Activated CD4-positive, alpha-beta T cell treated with anti-CD3 and anti-CD28 coated beads for 4 hours (primary cell): ENCODE data around the gene ZNF598.
A peak's percentile ranks its signal among the peaks of the same experiment; 100 is the strongest.

Experiments used
- DNase-seq, 2 donors: peaks; one replicate each; pipeline ENCODE4 v3.0.0-alpha.2; 2020

The ZNF598 gene

GRCh38 chr16:1990101-1990350 is 19.6 kb downstream of the ZNF598 start:
- no peak for DNase-seq

GRCh38 chr16:1989209-1990100 is 20.2 kb downstream of the ZNF598 start, which contains the start of gene SYNGR3:
Gene SYNGR3, plus strand, starts transcription at chr16:1989970. Its CDS starts 133 bp downstream, at chr16:1990103.
- no peak for DNase-seq

- no peak for DNase-seq
These were observed 22.4 kb downstream of the ZNF598 start for GRCh38 chr16:1987198-1987597.

- DNase-seq: no peak
These were observed 24.0 kb downstream of the ZNF598 start for GRCh38 chr16:1985466-1986150.

- DNase-seq: no peak
These were observed 25.0 kb downstream of the ZNF598 start for GRCh38 chr16:1984347-1985225.

- peak; percentile 45 to 66 for DNase-seq
These were observed 25.9 kb downstream of the ZNF598 start, which contains the start of gene GFER for GRCh38 chr16:1983544-1984346. Gene GFER, plus strand, starts transcription at chr16:1984193. Its CDS starts 26 bp downstream, at chr16:1984219.

- no peak for DNase-seq
These were observed 26.6 kb downstream of the ZNF598 start for GRCh38 chr16:1982991-1983543.

GRCh38 chr16:1982013-1982433 is 27.6 kb downstream of the ZNF598 start:
- DNase-seq: no peak

GRCh38 chr16:1981398-1981836 is 28.2 kb downstream of the ZNF598 start, which contains the start of gene NOXO1:
Gene NOXO1, minus strand, starts transcription at chr16:1981469. Its CDS starts 290 bp downstream, at chr16:1981179.
- no peak for DNase-seq

- no peak for DNase-seq
These were observed 28.9 kb downstream of the ZNF598 start for GRCh38 chr16:1980770-1981087.

- no peak for DNase-seq
These were observed 29.4 kb downstream of the ZNF598 start for GRCh38 chr16:1980030-1980769.

GRCh38 chr16:1979271-1980029 is 30.2 kb downstream of the ZNF598 start:
- peak; percentile 60 to 62 for DNase-seq

GRCh38 chr16:1978476-1979120 is 31.0 kb downstream of the ZNF598 start:
- DNase-seq: no peak

- DNase-seq: no peak
These were observed 31.7 kb downstream of the ZNF598 start for GRCh38 chr16:1977875-1978268.

- DNase-seq: no peak
These were observed 32.4 kb downstream of the ZNF598 start for GRCh38 chr16:1976951-1977874.

- no peak for DNase-seq
These were observed 33.5 kb downstream of the ZNF598 start for GRCh38 chr16:1976216-1976520.

- no peak for DNase-seq
These were observed 34.0 kb downstream of the ZNF598 start for GRCh38 chr16:1975432-1976215.
